HG02852 (cell line): Measurements from ENCODE around the gene ABI3BP.

ENCODE experiments used
- ATAC-seq: cut with Tn5 transposase; IDR thresholded peaks from one replicate; pipeline ENCODE4 v1.9.1; 2021; ENCODE audit warnings: mild to moderate bottlenecking, moderate library complexity; ENCODE audit not compliant: unreplicated experiment

The ABI3BP gene

DNA sequence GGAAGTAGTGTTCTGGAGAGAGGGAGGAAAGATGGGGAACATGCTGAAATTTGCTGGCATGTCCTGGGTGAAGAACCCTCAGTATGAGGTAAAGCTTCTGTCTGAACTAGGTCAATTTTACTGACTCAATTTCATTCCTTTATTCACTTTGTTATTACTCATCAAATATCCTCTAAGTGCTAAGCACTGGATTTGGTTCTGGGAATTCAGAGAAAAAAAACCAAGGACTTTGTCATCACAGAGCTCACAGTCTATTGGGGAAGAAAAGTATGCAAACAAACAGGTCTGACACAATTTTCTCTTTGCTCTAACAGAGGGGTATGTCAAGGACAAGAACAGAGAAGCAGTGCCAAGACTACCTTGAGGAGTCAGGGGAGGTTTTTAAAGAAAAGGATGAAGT lies 215.9 kb downstream of the ABI3BP start:
- ATAC-seq: no peak

DNA sequence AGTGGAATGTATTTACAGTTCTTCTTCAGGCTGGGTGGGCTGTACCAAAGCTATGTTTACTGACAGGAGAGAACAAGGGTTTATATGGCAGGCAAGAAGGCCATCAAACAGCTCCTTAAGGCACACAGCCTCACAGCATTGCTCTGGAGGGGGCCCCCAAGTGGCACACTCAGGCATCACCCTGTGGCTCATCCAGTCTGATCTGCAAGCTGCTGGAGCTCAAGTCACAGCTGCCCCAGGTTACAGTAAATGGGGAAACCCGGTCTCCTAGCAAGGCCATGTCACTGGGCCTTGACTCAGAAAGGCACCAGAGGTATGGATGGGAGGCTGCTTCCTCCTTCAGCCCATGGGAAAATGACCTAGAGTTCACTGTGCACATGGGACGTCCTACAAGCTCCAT lies 216.5 kb downstream of the ABI3BP start:
- no peak for ATAC-seq

DNA sequence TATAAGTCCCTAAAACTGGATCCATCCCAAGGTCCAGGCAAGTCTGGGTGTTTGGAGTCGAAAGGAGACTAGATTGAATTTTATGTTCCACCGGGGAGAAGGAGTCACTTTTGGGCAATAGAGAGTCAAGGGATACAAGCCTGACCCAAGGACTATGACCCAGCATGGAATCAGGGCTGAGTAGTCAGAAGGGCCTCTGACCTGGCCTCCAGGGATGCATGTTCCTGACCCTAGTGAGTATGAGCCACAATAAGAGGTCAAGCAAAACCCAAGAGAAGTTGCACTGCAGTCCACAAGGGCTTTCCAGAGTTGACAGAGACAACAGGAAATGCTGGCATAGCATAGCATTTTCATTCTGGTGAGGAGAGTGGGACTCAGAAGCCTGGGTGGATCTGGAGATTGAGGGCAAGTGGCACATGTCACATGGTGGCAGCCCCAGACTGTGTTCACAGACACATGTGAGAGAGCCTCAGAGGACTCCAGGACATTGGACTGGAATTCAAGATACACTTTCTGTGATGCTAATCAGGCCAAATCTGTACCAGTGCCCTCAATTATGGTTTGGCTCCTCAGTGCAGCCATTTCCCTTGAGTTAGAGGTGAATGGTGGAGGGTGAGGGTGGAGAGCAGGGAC lies 217.0 kb downstream of the ABI3BP start:
- ATAC-seq: no peak

DNA sequence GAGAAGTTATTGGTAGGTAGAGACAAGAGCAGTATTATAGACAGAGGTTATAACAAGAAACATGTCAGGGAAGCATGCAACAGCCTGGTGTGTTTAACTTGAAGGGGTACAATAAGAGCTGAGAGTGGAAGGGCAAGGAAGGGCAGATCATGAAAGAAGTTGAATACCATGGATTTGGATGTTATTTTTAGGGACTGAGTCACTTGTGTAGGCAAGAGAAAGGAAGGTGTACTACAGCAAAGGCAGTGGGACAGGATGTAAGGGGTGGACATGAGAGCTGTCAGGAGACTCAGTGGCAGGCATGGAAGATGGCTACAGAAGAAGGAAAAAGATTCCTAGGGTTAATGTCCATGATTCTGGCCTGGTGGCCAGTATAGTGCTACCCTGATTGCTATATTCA lies 217.6 kb downstream of the ABI3BP start:
- no peak for ATAC-seq

DNA sequence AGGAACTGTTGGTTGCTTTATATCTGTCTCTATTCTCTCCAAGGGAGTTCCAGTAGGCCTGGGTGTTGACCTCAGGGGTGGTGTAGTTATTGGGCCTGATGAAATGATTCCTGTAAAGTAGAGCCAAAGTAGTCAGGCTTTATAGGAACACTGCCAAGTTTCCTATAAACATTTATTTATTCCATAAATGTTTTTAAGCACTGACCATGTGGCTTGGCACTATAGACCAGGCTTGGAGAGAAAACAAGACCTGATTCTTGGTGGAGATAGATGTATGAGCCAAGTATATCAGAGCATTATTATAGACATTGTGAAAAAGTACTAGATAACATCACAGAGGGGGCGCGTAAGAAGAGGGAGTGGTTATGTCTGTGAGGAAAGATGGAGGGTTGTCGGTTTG lies 218.0 kb downstream of the ABI3BP start:
- ATAC-seq: no peak

DNA sequence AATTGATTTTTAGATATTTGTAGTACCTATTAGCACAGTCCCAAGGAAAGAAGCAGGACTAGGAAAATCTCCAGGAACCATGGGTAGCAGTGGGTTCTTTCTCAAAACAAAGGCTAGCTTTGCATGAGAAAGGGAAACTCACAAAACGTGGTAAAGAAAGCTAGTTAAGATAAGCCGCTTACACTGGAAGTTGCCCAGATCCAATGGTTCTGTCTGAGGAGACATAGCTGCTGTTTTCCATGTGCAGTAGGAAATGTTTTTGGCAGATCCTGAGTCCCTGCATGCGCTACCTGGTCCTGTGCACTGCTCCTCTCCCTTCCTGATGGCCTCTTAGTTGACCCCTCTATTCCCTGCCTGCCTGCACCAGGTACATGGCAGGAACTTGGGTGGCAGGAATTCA lies 223.5 kb downstream of the ABI3BP start:
- no peak for ATAC-seq

DNA sequence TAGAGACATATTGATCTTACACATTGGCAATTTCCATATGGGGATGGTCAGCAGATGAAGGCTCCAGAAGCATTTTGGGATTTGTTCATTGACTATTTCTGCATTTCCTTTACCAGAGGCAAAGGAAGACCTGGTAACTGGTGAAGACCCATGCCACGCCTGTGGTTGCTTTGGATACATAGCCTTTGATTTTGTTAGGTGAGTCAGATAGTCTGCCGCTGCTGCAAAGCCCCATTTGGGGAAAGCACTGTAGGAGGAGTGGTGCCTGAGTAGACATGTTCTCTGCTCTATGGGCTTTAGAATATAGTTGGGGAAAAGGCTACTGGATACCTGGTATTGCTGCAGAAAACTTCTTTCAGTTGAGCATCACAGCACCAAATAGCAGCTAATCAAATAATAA lies 227.2 kb downstream of the ABI3BP start:
- ATAC-seq: no peak

DNA sequence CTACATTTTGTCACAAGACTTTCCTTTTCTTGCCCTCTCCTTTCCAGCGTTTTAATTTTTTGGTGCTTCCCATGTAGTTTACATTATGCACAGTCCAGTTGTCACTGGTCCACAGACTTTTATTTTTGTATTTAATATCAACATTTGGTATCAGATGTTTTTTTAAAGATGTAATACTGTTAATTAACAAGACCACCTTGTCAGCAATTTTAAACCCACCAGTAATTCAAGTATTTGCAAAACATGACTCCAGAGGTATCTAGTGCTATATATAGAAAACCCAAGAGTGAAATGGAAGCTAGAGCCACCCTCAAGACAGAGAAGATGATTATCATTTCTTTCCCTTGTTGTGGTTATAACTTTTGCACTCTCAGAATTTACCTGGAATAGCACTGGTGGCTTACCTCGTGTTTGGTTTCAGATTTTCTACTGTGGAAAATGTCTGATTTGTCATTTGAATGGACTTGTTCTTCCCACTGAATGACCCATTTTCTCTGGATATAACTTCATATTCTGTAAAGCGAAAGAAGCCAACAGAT lies 227.7 kb downstream of the ABI3BP start:
- no peak for ATAC-seq

DNA sequence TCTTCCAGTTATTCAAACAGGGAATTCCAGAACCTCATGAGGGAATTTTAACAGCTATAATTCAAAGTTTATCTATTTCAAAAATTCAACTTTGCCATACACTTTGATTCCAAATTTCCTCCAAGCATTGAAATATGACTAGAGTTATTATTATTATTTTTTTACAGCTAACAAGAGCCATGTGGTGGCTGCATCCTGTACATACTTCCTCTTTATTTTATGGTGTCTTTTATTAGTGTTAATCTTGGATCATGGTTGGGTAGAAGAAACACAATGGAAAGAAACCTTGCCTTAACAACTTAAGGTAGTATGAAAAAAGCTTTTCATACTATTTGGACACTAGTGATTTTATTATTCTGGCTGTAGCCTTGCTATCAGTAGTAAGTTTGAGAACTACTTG lies 231.3 kb downstream of the ABI3BP start:
- ATAC-seq: no peak

DNA sequence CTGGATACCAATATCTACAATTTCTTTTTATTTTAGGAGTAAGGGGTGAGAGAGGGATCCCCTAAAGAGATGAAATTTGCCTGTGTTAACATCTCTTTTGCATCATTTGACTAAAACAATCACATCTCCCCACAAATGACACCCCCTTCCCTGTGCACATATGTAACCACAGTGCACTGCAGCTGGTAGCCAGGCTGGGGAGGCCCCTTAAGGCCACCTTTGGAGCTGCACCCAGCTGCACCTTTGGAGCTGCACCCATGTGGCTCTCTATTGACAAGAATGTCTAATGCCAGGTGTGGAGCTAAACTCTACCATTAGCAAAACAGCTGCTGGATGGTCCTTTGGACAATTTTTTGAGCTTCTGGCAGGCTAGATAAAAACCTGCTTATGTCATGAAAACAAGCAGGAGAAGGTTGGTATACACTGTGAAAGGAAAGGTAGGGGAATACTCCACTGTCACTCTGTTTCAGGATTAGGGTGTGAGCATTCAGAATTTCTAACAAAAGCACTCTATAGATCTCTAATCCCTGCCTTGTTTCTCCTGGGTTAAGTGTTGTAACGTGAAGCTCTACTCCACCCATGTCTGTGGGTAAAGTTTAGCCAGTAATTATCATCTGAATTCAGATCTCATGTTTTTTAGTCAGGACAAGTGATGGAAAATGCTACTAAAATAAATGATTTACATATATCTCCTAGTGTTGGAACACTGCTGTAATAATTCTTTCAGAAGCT lies 231.8 kb downstream of the ABI3BP start:
- peak; percentile 78 for ATAC-seq

DNA sequence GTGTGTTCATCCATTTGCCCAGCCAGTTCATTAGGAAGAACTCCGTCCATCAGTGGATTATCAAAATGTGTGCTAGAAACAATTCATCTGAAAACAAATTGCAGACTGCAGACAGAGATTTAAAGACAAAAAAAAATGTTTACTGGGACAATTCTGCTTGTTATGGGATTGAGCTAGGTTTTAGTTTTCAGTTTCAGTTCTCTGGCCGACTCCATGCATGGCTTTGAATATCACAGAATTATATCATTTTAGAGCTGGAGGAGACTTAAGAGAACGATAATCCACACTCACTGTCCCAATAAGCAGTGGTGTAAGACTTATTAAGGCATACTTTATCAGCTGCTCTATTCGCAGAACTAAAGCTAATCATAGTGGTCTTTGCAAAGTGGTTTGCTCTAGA lies 232.8 kb downstream of the ABI3BP start:
- no peak for ATAC-seq

DNA sequence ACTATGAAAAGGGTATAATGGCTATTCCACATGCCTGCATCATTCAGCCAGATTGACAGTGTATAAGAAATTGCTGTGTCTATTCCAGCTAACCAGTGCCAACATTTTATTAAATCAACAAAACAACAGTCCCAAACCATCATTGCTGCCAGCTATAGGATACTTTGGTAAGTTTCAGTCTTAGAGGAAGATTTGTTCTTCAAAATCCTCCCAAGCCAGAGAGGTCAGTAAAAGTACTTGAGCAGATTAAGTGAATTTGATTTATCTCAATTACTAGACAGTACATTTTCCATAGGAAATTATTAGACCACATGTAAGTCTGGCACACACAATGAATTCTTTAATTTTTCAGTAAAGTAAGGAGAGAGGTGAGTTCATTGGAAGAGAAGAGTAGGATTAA lies 233.3 kb downstream of the ABI3BP start:
- ATAC-seq: no peak

DNA sequence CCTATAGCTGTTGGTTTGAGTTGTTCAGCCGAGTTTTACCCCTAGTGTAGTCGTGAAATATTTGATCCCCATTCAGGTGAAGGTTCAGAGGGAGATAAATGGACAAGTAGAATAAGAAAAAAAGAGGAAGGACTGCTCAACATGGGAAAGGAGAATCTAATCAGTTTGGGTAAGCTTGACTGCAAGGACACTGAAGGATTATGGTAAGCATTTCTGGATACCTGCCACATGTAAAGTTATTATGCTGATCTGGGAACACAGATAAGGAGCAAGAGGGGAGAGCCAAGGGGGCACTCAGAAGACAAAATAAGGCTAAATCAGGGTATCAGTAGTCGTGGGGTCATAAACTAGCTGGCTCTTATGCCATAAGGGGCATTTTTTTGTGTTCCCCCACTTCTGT lies 234.1 kb downstream of the ABI3BP start:
- ATAC-seq: no peak

DNA sequence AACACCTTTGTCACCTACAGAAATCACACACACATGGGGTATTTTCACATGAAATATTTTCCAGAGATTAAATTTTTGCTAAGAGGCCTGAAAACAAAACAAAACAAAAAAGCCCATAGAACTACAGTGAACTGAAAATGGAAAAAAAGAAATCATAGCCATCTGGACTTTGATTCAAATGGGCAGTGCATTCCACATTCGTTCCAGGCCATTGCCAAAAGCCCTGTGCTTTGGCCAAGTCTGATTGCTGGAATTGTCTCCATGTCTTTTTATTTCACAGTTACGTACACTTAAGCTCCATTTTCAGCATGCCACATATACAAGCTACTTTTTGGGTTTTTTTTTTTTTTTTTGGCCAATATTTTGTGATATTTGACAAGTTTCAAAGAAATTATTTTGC lies 236.8 kb downstream of the ABI3BP start:
- ATAC-seq: no peak

DNA sequence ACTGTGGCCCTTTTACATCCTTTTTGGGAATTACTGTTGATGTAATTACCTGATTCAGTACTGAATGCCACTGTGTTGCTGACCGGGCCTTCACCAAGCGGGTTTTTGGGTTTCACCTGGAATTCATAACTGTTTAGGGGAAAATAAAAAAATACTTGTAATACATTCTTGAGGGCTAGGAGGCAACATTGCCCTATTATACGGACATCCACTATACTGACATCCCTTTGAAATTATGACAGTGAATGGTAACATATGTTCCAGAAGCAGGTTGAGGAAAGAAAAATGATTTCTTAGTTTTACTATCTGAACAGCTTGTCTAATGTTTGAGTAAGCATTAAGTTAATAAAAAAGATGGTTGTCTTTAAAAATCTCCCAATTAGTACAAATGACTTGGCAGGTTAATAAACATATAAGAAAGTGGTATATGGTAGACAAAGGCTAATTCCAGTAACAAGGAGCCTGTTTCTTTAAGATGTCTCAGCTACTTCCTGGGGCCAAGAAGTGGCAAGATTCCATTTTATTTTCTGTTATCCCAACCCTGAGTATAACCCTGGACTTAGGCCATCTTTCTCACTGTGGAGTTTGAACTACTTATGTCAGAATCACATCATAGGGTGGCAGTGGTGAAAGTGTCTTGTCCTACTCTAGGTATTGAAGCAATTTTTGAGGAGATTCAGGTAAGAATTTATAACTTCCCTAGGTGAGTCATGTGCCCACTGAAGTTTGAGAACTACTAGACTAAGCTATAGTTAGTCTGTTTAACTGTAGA lies 238.5 kb downstream of the ABI3BP start:
- no peak for ATAC-seq

DNA sequence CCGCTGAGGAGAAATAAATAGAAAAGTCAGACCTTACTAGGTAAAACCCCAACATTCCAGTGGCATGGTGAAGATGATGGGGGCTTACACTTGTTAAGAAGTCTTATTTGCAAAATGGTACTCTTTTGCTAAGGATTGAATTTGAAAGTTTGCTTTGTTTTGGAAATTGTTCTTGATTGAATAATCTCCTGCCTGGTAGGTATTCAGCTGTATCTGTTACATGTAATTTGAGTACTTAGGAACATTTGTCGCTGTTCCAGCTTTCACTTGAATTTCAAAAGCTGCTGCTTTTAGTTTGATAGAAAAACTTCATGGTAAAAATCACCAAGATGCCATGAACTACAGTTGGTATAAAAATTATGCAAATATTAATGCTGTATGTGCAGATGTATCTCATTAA lies 239.4 kb downstream of the ABI3BP start:
- ATAC-seq: no peak

DNA sequence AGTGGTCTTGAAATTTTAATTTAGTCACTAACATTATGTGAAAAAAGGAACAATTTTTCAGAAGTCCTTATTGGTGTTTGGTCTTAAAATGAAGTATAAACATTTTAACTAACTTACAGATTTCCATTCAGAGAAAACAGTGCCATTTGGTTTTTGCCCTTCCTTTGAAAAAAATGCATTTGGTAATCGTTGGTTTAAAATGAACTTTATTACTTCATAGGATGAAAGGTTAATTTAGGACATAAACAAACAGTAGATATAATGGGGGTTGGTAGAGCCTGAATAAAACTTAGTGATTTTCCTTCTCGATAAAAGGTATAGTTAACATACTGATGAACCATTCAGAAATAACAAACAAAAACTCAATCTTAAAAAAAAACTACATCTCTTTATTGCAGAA lies 244.3 kb downstream of the ABI3BP start:
- ATAC-seq: no peak

DNA sequence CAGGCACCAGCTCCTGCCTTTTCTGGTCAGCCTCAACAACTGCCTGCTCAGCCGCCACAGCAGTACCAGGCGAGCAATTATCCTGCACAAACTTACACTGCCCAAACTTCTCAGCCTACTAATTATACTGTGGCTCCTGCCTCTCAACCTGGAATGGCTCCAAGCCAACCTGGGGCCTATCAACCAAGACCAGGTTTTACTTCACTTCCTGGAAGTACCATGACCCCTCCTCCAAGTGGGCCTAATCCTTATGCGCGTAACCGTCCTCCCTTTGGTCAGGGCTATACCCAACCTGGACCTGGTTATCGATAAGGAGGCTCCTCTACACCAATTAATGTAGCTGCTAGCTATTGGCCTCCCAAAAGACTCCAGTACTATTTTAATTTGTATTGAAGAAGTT lies 245.0 kb downstream of the ABI3BP start:
- no peak for ATAC-seq

DNA sequence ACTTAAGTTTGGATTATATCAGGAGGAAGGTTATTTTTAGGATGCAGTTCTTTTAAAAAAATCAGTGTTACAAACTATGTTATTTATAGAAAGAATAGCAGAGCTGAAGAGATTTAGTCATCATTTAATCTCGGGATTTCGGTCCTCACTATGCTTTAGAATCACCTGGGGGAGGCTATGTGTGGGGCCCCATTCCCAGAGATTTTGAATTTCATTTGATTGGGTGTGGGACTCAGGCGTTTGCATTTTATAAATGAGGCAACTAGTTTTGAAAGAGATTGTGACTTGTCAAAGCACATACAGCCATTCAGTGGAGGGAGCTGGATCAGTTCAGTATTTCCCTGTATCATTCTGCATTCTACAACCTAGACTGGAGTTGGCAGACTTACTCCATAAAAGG lies 247.1 kb downstream of the ABI3BP start:
- ATAC-seq: no peak

DNA sequence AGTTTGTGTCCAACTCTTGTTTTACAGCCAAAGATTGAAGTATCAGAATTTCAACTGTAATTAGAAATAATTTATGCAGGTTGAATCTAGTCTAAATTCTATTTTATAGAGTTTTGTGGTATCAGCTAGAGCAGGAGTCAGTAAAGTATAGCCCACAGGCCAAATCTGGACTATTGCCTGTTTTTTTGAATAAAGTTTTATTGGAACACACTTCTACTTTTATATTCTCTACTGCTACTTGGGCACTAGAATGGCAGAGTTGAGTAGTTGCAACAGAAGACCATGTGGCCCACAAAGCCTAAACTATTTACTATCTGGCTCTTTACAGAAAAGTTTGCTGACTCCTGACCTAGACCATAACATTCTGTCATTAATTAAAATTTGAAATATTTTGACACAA lies 247.6 kb downstream of the ABI3BP start:
- ATAC-seq: no peak

DNA sequence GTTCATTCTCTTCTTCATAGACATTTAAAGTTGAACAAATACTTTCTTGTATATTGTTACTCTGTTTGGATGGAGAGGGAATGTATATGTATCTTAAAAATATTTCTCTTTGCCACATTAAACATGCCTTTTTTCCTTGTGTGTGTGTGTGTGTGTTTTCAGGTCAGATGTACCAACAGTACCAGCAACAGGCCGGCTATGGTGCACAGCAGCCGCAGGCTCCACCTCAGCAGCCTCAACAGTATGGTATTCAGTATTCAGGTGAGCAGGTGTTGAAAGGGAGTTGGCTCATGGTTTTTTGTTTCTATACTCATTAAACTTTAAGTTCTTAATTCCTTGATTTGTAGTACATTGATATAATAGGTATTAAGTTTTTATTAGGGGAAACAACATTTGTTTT lies 248.6 kb downstream of the ABI3BP start:
- no peak for ATAC-seq

DNA sequence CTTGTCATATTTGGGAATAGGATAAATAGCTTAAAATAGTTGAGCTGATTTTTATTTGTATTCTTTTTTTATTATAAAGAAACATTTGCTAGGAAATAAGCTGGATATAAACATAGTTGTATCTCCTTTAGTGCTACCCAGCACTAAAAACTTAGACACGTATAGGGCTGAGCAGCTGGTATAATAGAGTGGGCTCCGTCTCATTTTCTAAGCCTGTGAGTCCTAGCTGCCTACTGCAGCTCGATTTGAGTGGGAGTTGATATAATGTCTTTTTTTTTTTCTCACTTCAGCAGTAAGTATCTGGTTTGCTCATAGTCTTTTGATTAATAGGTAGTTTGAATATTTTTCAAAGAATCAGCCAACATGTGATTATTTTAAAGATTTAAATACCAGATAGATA lies 249.7 kb downstream of the ABI3BP start:
- ATAC-seq: no peak
